Adrenal gland (tissue), 5 donors: Measurements from ENCODE around the gene NDST1.

Experiments used
- CTCF ChIP-seq, 6 experiments: fragments of 450-650 bp in 4 of 6; fragments of 200-600 bp in 2 of 6; sonication (generic) in 1 of 6; IDR thresholded peaks; 1 replicate in 5 of 6; 2 replicates in 1 of 6; pipeline versions ENCODE4 v1.5.1 to v1.8.0; 2016 to 2021; ENCODE audit warnings: antibody characterized with exemption in 6 of 6, mild to moderate bottlenecking in 2 of 6, moderate library complexity in 1 of 6
- POLR2A ChIP-seq, 2 donors: fragments of 450-650 bp; IDR thresholded peaks; one replicate each; pipeline ENCODE4 v1.6.1; 2017; ENCODE audit warnings: antibody characterized with exemption in 2 of 2, mild to moderate bottlenecking in 2 of 2, moderate library complexity in 1 of 2
- donor health status: DM: no; HTN: no; CAD: no.

- TF ChIP-seq CTCF (IDR thresholded peaks at IDR 0.05), result no peak
- TF ChIP-seq POLR2A (IDR thresholded peaks at IDR 0.05), result no peak
These were observed 74.5 kb downstream of the NDST1 start for GRCh38 chr5:150582241-150583109.
